T-helper 1 cell treated with Interleukin-12 subunit alpha and Interleukin-12 subunit beta and Interleukin-4 antibody, amounts not matched to agents 30 ng/mL and 1 ng/mL, for 36 hours (primary cell): ENCODE measurements around the gene BCR. TPM values are rescaled to one million over a fixed set of nuclear protein-coding genes. Genes with fewer than 3 reads are reported as not detected.

Experiments
- intact Hi-C: fragments of 100-400 bp; cut with micrococcal nuclease; formaldehyde crosslinking; loops from one replicate; pipeline ENCODE4 v1.15.1; 2024
- total RNA-seq: library from RNA; stranded (reverse); gene quantifications from 2 replicates; pipeline ENCODE4 v1.2.3, GENCODE V29; 2022

Gene BCR
- total RNA-seq, 1 donor from 2014 or later, result 67.7 TPM

DNA sequence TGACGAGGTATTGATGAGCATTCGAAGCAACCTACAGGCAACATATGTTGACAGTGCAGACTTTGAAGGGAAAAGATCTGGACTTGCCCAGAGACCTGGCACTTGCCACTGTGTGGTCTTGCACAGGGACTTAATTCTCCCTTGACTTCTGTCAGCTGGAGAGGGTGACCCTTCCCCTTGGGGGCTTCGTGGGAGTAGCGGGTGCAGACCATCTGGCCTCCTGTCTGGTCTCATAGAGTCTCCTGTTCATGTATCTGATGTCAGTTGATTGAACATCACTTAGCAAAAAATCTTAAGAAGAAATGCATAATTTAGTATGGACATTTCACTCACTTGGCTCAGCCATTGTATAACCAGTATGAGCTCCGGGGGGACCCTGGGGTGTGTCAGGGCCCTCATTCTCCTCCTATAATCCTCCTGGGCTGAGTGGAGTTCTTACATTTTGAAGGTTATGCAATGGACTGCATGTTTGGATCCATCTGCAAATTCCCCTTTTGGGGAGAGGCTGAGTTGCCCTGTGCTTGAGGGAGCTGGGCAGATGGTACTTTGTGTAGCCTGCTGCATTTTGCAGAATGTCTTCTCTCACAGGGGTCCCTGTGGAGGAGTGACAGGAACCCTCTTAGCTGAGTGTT lies 13.0 kb downstream of the BCR start:
- intact Hi-C loops, result no loop called here

DNA sequence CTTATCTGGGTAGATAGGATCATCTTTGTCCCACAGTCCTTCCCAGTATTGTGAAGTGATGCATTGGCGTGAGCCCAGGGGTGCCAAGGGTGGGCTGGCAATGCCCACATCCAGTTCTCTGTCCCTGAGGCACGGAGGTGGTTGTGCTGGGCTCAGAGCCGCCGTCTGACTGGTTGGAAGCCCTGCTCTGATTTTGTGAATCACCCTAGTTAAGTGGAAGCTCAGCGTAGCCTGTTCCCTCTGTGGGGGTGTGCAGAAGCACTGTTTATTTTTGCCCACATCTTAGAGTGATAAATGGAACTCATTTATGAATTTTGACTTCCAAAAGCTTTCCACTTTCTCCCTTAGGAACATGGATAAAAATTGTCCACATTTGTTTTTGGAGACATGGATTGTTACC lies 13.6 kb downstream of the BCR start:
- intact Hi-C loops, result no loop called here

DNA sequence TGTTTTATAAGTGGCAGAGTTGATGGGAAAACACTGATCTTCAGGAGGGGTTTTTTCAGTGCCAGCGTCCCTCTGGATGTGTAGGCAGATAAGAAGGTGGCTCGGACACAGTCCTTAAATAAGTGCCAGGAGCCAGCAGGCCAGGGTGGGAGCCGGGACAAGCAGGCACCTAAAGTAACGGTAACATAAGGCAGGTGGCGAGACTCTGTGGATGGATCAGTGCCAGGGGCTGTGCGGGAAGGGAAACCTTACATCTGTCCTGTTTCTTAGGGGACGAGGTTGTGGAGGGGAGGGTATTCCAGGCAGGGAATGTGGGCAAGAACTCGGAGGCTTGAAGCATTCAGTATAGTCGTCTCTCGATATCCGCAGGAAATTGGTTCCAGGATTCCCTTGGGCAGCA lies 15.9 kb downstream of the BCR start:
- intact Hi-C loops, result no loop called here

DNA sequence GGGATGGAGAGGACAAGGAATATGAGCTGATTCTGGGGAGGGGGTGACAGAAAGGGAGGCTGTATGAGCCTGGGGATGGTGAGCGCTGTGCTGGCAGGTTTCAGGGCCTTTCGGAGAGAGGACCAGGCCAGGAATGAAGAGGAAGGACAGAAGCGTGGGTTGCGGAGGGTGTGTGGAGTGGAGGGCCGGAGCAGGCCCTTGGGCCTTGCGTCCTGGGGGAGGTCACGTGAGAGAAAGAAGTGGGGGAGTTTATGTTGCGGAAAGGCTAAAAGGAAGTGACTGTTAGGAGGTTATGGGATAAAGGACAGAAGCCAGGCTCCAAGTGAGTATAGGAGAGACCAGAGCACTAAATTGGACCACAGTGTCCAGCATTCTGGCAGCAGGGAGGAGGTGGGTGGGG lies 17.5 kb downstream of the BCR start:
- intact Hi-C loops, result no loop called here

DNA sequence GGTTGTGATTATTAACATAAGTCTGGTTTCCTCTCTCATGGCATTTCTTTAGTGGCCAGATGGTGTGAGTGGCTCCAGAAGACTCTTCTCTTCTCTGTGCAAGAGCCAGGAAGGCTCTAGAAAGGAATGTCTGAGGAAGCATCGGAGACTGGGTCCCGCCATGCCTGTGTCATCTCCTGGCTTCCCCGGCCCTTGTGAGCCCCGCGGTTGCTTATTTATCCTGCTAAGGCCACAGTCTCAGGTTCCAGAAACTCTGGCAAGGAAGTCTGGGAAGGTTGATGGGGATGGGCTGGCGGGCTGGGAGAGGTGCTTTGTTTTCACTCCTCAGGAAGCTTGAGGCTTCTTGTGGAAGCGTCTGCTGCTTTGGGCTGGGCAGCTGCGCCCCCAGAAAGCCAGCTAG lies 18.9 kb downstream of the BCR start:
- intact Hi-C loops, result no loop called here

DNA sequence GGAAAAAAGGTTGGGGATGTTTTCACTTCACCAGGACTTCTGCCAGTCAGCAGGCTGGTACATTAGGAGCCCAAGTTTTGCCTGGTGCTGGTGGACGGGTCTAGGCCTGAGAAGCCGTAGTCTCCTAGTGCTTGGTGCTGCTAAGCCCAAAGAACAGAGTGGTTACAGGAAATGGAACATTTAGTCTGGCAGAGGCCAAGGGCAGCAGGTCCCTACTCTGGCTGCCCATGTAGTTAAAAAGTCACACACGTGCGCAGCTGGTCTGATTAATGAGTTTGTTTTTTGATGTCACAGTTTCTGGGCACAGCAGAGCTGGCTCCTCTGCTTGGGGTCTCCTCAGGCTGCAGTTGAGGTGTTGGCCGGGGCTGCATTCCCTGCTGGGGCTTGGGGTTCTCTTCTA lies 20.6 kb downstream of the BCR start:
- intact Hi-C loops, result no loop called here

DNA sequence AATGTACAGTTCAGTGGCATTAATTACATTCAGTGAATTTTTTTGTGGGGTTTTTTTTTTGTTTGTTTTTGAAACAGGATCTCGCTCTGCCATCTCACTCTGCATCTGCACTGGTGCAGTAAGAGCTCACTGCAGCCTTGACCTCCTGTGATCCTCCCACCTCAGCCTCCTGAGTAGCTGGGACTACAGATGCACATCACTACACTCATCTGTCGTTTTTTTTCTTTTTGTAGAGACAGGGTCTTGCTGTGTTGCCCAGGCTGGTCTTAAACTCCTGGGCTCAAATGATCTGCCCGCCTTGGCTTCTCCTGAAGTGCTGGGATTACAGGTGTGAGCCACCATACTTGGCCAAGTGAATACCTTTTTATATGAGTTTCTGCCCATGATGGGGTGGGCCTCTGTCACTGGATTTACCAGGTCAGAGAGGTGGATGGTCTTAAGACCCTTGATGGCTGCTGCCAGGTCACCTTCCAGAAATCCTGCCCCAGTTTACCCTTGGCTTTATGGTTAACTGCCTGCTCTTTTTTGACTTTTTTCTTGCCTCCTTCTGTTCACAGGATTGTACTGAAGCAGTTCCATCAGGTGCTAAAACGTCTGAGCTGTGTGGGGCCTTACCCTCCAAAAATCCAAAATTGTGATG lies 22.6 kb downstream of the BCR start:
- intact Hi-C loops, result no loop called here

DNA sequence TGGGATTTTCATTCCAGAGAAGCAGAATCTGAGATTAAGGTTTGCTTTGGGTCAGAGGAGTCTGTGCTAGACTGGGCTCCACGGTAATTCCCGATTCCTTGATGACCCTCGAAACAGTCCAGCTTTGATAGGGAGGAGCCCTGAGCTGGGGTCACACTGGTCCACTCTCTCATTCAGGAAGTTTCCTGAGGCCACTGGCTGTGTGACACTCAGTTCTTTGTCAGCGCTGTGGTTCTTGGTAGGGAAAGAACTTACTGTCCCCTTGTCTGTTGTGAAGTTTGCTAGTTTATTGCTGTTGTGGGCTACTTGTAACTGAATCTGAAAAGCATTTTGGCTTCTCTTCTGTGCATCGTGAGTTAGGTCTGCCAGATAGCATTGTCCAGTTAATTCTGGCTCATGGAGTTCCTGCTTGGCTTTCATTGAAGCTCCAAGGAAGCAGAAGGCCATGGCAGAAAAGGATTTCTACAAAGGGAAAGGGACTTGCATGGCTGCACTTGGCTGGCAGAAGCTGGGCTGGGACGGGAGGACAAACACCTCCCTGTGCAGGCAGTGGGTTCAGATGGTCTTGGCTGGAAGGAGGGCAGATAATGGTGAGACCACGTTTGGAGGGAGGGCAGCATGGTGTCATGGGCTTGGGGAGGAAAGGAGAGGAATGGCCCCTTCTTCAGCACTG lies 23.3 kb downstream of the BCR start:
- intact Hi-C loops, result no loop called here

DNA sequence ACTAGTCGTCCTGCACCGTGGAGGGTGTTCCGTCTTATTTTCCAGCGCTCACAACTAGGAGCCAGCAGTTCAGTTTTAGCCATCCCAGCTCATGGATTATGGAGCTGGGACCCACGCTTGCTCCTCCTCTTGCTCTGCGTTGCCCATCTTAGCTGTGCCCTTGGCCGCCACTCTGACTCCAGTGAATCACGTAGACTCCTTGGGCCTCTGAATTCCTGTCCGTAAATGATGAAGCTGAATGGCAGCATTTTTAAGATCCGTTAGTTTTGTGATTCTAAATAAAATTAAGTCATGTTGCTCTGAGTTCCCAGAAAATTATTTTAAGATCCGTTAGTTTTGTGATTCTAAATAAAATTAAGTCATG lies 23.8 kb downstream of the BCR start:
- intact Hi-C loops, result no loop called here

DNA sequence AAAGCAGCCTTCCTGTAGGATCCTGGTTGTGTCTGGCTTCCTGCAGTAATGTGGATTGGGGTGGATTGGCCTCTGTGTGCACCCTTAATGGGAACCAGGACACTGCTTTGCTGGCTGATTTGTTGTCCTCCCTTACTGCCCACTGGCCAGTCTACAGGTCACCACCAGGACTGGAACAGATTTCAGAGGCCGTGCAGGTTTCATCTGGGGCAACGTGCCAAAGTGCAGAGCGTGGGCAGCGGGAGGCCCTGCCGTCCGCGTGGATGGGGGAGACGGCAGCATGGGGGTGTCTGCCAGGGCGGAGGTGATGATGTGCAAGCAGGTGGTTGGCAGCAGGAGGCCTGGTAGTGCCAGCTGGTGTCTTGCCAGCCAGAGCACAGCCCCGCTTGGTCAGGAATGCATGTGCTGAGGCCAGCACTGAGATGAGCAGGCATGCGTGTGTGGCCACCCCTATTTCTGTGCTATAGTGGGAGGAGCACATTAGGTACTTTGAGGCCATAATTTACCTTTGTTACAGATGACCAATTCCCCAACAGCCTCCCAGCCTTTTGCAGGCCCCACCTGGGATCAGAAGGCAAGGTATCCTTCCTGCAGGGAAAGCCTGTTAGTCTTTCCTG lies 24.3 kb downstream of the BCR start:
- intact Hi-C loops, result no loop called here

DNA sequence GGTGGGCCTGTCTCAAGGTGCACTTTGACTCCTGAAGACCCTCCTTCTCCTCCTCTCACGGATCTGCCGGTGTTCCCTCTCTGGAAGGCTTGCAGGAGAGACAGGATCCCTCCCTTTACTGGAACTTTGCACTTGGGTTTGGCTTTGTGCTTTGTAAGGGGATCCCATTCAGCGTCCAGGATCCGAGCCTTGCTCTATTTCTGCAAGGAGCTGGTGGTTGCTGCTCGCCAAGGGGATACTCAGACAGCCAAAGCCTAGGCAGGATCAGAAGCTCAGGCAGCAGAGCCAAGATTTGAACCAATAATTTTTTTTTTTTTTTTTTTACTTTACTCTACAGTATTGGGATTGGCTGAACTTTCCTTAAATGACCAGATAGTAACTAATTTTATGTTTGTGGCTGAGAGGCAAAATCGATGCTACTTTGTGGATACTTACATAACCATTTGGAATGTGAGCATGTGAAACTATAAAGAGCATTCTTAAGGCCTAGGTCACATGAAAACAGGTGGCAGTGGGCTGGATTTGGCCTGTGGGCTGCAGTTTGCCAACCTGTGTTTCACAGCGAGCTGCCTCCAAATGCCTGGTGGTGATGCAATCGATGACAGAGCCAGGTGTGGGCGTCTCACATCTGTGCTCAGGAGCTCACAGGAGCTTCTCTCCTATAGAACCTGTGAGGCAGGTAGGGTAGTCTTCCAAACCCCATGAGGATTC lies 25.2 kb downstream of the BCR start:
- intact Hi-C loops, result no loop called here

DNA sequence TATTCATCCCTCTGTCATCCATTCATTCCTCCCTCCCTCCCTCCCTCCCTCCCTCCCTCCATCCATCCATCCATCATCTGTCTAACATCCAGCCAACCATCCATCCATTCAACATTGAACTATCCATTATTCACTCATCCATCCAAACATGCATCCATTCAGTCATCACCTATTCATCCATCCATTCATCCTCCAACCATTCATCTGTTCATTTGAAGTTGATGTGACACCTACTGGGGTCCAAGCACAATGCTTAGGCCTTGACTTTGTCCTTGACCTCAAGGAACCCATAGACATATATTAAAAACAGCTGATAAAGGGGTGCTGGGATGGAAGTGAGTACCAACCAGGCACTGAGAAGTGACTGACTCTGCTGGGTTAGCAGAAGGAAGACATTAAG lies 26.6 kb downstream of the BCR start:
- intact Hi-C loops, result no loop called here

DNA sequence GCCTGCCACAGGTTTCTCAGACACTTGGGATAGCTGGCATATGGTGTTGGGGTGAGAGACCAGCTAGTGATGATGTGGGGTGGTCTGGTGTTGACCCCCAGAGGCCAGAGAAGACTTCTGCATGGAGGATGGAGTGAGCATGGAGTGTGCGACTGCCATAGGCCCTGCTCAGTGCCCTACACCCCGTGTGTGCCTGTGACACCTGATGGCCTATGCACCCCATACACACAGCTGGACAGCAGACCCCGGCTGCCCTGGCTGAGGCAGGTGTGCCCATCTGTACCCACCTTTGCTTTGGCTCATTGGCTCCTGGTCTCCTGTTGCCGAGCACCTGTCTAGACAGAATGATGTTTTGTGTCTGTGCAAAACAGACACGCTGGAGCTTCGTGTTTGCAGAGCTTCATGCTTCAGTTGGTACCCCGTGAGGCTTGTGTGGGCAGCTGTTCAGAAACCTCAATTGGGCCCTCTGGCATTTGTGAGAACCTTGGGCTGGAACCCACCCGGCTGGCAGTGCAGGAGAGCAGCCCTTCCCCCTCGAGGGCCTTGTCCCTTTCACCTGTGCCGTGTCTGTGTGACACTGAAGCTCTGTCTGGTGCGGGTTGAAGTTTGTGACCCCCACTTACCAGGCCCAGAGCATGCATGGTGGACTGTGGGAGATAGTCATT lies 27.6 kb downstream of the BCR start:
- intact Hi-C loops, result no loop called here

DNA sequence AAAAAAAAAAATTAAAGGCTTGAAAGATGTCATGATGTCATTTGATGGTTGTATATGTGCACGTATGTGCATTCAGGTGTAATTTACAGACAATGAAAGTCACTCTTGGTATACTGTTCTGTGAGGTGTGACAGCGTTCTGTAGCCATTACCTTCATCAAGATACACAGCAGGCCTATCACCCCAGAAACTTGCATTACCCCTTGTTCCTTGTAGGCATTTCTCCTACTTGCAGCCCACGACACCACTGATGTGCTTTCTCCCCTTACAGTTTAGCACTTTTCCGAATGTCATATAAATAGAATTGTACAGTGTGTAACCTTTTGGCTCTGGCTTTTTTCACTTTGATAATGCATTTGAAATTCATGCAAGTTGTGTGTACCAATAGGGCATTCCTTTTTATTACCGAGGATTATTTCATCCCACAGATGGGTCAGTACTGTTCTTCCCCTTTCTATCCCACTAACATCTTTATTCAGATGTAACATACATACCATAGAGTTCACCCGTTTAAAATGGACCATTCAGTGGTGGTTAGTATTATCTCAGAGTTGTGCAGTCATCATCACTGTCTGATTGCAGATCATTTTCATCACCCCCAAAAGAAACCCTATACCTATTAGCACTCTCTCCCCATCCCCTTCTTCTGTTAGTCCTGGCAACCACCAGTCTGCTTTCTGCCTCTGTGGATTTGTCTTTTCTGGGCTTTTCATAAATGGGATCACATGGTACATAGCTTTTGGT lies 30.3 kb downstream of the BCR start:
- intact Hi-C loops, result no loop called here

DNA sequence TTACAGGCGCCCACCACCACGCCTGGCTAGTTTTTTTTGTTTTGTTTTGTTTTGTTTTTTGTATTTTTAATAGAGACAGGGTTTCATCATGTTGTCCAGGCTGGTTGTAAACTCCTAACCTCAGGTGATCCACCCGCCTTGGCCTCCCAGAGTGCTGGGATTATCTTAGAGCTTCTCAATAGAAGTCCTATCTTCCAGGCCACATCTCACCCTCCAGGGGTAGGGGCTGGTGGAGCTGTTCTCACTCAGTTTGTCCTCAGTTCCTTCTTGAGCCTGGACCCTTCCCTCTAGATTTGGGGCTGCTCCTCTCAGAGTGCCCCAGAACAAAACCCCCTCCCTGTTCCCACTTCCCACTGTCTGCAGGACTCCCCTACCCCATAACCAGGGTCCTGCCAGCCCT lies 31.3 kb downstream of the BCR start:
- intact Hi-C loops, result no loop called here

DNA sequence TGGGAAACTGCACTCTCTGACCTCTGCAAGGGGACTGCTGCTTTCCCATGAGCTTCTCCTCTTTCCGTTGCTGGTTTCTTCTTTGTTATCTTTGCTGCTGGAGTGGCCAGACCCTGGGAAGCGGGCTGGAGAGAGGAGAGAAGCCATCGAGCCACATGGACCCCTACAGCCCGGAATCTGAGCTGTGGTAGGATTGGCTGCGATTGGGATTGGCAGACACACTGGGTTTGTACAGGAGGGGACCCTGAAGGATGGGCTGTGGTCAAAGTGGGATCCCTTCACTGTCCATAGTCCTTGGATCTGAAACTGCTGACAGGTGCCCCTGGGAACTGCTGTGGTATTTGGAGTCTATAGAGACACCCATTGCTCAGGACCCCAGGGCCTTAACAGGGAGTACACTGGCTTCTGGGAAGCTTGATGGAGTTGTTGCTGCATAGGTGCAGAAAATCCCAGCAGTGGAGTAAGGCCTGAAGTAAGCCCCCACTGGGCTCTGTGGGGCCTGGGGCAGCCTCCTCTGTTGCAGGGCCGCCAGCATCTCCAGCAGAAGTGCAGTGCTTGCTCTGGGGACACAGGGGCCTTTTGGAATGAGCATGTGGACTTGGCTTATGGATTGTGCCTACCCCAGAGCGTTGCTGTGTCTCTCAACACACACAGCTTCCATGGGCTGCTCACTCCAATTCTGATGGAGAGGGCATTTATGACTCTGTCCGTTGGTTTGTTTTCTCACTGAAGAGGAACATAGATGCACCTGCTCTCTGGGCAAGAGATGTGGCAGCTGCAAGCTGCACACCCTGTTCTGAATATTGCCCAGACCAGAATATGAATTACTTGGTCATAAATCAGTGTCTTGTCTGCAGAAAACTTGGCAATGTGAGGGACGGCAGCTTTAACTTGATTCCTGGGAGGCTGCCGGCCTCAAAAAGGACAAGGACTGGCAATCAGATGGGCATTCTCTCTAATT lies 32.0 kb downstream of the BCR start:
- intact Hi-C loops, result no loop called here

DNA sequence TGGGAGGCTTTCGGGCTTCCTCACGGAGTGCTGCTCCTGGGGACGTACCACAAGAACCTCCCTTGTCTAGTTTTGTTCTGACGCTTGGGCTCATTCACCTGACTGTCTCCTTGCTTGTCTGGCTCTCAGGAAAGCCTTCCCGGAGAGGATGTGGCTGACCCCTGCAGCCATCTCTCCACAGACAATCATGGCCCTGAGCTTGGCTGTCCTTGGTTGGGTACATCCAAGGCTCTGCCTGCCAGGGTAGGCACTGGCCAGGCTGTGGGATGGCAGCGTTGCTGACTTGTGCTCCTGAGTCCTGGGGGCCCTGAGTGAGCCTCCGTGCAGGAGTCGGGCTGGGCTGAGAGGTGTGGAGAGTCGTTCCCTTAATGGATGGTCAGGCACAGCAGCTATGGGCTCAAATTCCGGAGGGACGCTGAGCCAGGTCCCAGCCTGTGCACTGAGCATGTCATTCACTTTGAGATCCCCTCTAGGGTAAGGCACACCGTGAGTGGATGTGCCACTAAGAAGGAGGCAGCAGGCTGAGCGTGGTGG lies 32.8 kb downstream of the BCR start:
- intact Hi-C loops, result no loop called here

DNA sequence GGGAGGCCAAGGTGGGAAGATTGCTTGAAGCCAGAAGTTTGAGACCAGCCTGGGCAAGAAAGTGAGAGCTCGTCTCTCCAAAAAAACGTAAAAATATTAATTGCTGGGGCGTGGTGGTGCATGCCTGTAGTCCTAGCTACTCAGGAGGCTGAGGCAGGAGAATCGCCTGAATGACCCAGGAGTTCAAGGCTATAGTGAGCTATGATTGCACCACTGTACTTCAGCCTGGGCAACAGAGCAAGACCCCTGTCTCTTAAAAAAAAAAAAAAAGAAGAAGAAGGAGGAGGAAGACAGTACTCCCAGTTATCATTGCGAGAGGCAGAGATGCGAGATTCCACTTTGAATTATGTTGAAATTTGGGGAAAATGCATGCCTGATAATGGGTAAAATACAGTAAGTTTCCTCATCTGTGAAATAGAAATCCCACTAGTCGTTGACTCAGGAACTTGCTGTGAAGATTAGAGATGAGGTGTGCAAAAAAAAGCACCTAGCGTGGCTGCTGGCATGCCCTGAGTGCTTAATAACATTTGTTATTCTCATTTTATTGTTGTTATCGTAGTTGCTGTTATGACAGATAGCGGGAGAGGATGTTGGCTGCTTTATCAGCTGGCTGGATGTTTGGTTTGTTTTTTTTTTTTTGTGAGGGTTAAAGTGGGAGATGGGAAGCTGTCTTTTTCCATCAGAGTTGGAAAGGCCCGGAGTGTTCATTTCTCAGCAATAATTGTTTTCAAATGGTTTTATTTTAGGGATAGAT lies 33.4 kb downstream of the BCR start:
- intact Hi-C loops, result no loop called here

DNA sequence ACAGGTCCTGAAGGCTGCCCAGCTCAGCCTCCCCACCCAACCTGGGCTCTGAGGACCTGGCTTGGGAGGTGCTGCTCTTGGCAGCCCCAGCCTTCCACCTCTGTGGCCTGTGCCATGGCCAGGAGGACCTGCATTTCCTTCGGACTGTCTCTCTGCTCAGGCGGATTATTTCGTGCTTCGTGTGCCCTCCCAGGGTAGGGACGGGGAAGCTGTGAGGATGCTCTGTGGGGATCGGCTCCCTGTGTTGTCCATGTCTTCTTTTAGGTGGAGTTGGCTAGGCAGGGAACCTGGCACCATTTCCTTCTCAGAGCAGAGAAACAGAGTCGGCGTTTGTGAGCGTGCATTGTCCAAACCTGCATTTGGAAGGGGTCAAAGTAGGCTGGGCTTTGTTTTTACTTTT lies 34.1 kb downstream of the BCR start:
- intact Hi-C loops, result no loop called here
